Tibial nerve (tissue), 4 donors: ENCODE measurements around the gene GRIP2. TPM values are rescaled to one million over a fixed set of nuclear protein-coding genes. Genes with fewer than 3 reads are reported as not detected.

Source experiments
- DNase-seq, 2 donors: peaks; one replicate each; pipeline ENCODE4 v3.0.0-alpha.2; 2019; ENCODE audit warnings: low spot score in 2 of 2
- H3K27ac ChIP-seq, 4 donors: fragments of 200-600 bp; sonication (generic) in 3 of 4; one replicate each; pipeline ENCODE4 v1.5.1; 2017 to 2019; ENCODE audit warnings: mild to moderate bottlenecking in 1 of 4
- H3K27me3 ChIP-seq, 2 donors: fragments of 200-600 bp; sonication (generic) in 1 of 2; one replicate each; pipeline versions ENCODE4 v1.5.1 to v1.6.0; 2017 to 2019
- H3K36me3 ChIP-seq, 3 donors: fragments of 200-600 bp; sonication (generic); one replicate each; pipeline ENCODE4 v1.5.1; 2018 to 2019
- H3K4me1 ChIP-seq, 4 donors: fragments of 200-600 bp; sonication (generic) in 3 of 4; one replicate each; pipeline ENCODE4 v1.5.1; 2017 to 2019
- H3K4me3 ChIP-seq, 4 donors: fragments of 200-600 bp; sonication (generic) in 3 of 4; one replicate each; pipeline ENCODE4 v1.5.1; 2017 to 2019; ENCODE audit warnings: mild to moderate bottlenecking in 1 of 4, moderate library complexity in 1 of 4
- H3K9me3 ChIP-seq, 4 donors: fragments of 200-600 bp; sonication (generic) in 3 of 4; one replicate each; pipeline ENCODE4 v1.5.1; 2017 to 2019
- EP300 ChIP-seq, 2 donors: sonication (generic); formaldehyde crosslinking; IDR thresholded peaks; one replicate each; pipeline ENCODE4 v1.6.1; 2017; ENCODE audit warnings: antibody characterized with exemption in 2 of 2, mild to moderate bottlenecking in 1 of 2
- POLR2A ChIP-seq, 2 donors: fragments of 450-650 bp; IDR thresholded peaks; one replicate each; pipeline ENCODE4 v1.6.1; 2017; ENCODE audit warnings: antibody characterized with exemption in 2 of 2, mild to moderate bottlenecking in 2 of 2, moderate library complexity in 2 of 2
- WGBS, 2 donors: methylation state at CpG; one replicate each; pipeline ENCODE4 v1.1.5; 2018; 5-methylcytosine and 5-hydroxymethylcytosine counted together
- total RNA-seq, 4 donors: library from RNA; depleted of rRNA; stranded (reverse); fragments of >200 nt; gene quantifications; one replicate each; pipeline ENCODE4 v1.1.0, GENCODE V29; 2016
- TF ChIP-seq, protein P1 (sequence below), 5 experiments: fragments of 200-600 bp in 3 of 5; fragments of 450-650 bp in 2 of 5; sonication (generic) in 3 of 5; IDR thresholded peaks; one replicate each; pipeline ENCODE4 v1.5.1; 2016 to 2019; ENCODE audit warnings: antibody characterized with exemption in 5 of 5, mild to moderate bottlenecking in 3 of 5, moderate library complexity in 2 of 5

Gene GRIP2
- total RNA-seq, 4 donors from 2014 or later: 0.21 to 1.5 (median 0.99) TPM

DNA sequence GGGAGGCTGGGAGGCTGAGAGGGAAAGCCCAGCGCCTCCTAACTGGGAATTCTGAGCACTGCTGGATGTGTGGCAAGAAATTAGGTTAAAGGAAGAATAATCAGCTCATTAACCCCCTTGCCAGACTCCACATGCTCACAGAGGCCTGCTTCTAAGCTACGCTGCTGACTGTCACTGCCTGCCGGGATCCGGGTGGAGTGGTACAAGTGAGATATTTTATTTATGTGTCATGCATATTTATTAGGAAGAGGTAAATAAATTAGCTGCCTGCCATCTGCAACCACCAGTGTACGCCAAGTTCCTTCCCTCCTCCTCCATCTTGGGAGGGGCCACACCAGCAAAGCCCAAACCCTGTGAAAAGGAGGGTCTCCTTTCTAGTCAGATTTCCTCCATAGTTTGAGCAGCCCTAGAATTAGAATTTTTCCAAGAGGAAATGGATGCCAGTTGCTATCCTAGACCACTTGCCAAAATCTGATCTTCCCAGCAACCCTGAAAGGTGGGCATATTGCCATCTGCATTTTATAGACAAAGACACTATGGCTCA lies 43.5 kb upstream of the GRIP2 start:
- Histone ChIP-seq H3K9me3 (no peaks in the 10 kb centered on the region), H3K36me3 (no peaks in the 10 kb centered on the region), H3K27me3 (peaks cover 0 to 9% of the 10 kb centered on the region in 2 donors), H3K27ac (no peak overlapping the region), H3K4me1 (no peaks in the 10 kb centered on the region), H3K4me3 (no peak overlapping the region)
- no peak for DNase-seq
- TF ChIP-seq POLR2A (IDR thresholded peaks at IDR 0.05) (no peak), EP300 (IDR thresholded peaks at IDR 0.05) (no peak)
- TF ChIP-seq, protein P1, sequence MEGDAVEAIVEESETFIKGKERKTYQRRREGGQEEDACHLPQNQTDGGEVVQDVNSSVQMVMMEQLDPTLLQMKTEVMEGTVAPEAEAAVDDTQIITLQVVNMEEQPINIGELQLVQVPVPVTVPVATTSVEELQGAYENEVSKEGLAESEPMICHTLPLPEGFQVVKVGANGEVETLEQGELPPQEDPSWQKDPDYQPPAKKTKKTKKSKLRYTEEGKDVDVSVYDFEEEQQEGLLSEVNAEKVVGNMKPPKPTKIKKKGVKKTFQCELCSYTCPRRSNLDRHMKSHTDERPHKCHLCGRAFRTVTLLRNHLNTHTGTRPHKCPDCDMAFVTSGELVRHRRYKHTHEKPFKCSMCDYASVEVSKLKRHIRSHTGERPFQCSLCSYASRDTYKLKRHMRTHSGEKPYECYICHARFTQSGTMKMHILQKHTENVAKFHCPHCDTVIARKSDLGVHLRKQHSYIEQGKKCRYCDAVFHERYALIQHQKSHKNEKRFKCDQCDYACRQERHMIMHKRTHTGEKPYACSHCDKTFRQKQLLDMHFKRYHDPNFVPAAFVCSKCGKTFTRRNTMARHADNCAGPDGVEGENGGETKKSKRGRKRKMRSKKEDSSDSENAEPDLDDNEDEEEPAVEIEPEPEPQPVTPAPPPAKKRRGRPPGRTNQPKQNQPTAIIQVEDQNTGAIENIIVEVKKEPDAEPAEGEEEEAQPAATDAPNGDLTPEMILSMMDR (IDR thresholded peaks at IDR 0.05): no peak
- WGBS, 2 donors: 67 to 82% methylated on average over 5 of the region's 5 CpGs

DNA sequence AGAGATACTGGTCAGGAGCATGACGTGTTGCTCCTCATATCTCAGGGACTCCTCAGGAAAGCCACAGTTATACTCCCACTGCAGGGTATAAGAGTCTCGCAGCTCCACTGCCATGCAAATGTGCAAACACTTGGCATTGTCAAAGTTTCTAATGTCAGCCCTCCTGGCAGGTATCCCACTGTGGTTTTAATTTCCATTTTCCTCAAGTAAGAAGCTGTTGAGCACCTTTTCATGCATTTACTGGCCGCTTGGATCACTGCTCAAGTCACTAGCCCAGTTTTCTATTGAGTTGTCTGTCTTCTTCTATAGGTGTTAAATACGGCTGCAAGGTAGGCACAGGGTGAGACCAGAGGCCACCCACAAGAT lies 41.9 kb upstream of the GRIP2 start:
- WGBS, 2 donors: 67 to 70% methylated on average over 4 of the region's 4 CpGs

DNA sequence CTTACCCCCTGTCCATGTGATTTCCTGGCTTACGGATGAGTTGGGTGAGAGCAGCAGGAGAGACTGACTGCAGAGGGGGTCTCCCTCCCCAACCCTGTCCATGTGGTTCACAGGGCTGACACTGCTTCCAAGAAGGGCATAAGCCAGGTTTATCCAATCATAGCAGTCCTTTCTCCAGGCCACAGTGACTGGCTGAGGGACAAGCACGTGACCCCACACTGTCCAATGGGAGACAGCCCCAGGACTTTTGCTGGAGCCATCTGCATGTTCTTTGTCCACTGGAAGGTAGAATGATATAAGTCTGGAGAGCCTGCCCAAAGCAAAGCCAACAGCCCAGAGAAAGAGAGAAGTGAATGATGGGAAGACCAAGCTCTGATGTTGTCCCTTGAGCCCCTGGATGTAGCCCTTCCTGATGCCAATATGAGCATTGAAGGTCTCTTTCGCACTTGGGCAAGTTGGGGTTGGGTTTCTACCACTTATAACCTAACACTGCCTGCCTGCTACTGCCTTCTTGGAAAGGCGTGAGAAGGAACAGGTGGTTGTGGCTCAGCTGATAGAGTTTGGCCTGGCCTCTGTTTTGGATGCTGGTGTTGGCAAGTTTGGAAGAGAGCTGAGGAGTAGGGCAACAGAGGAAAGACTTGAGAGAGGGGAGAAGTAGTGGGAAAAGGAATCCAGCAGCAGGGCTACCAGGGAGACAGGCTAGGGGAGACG lies 41.3 kb upstream of the GRIP2 start:
- WGBS, 2 donors: 82 to 86% methylated on average over 5 of the region's 5 CpGs
- Histone ChIP-seq H3K9me3 (no peaks in the 10 kb centered on the region), H3K4me1 (no peaks in the 10 kb centered on the region), H3K27me3 (peaks cover 0 to 9% of the 10 kb centered on the region in 2 donors), H3K4me3 (no peak overlapping the region), H3K36me3 (no peaks in the 10 kb centered on the region), H3K27ac (no peak overlapping the region)
- TF ChIP-seq, protein P1 (IDR thresholded peaks at IDR 0.05): no peak
- TF ChIP-seq POLR2A (IDR thresholded peaks at IDR 0.05) (no peak), EP300 (IDR thresholded peaks at IDR 0.05) (no peak)
- DNase-seq: no peak

More for the DNA sequence above, 41.9 kb upstream of the GRIP2 start:
- H3K27me3 ChIP-seq: peaks cover 0 to 9% of the 10 kb centered on the region in 2 donors
- no peaks in the 10 kb centered on the region for H3K4me1 ChIP-seq
- H3K4me3 ChIP-seq: no peak overlapping the region
- DNase-seq: no peak
- H3K36me3 ChIP-seq: no peaks in the 10 kb centered on the region
- no peaks in the 10 kb centered on the region for H3K9me3 ChIP-seq
- TF ChIP-seq EP300 (IDR thresholded peaks at IDR 0.05): no peak
- no peak for TF ChIP-seq POLR2A (IDR thresholded peaks at IDR 0.05)
- TF ChIP-seq, protein P1 (IDR thresholded peaks at IDR 0.05): no peak
- no peak overlapping the region for H3K27ac ChIP-seq

DNA sequence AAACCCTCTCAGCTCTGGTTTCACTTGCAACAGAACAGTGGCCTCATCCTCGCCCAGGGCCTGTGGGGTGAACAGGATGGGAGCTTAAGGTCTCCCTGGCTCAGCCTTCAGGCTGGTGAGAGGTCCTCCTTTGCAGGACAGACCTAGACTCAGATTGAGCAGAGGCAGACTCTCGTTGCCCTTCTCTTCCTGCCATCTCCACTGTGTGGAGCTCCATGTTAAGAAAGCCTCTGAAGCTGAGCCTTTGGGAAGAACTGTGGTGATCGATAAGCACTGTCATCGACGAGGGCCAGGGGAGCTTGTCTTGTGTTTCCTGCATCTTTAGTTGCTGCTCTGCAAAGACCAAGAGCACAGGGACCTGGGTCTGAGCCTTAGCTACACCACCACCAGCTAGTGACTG lies 37.8 kb upstream of the GRIP2 start:
- no peak for DNase-seq
- TF ChIP-seq, protein P1 (IDR thresholded peaks at IDR 0.05): no peak
- no peak for TF ChIP-seq EP300 (IDR thresholded peaks at IDR 0.05)
- no peak for TF ChIP-seq POLR2A (IDR thresholded peaks at IDR 0.05)
- Histone ChIP-seq H3K27ac (no peak overlapping the region), H3K4me1 (no peaks in the 10 kb centered on the region), H3K36me3 (no peaks in the 10 kb centered on the region), H3K4me3 (no peak overlapping the region), H3K9me3 (no peaks in the 10 kb centered on the region), H3K27me3 (no peaks in the 10 kb centered on the region)
- WGBS, 2 donors: 68 to 73% methylated on average over 5 of the region's 5 CpGs

DNA sequence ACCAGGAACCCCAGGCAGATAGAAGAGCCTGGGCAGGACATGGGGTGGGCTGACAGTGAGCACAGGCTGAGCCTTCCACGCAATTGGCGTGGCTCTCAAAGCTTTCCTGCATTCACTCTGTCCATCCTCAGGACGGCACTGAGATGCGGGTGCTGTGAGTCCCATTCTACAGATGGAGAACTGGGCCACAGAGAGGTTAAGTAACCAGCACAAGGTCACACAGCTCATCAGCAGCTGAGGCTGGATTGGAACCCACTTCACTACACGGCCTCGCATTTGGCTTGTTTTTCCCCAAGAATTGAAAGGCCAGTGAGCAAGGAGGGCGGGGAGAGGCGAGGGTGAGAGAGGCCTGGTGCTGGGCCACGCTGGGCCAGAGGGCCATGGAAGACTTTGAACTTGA lies 36.0 kb upstream of the GRIP2 start:
- H3K36me3 ChIP-seq: no peaks in the 10 kb centered on the region
- no peak overlapping the region for H3K27ac ChIP-seq
- 87 to 94% methylated on average over 7 to 9 of the region's 9 CpGs for WGBS, 2 donors
- no peaks in the 10 kb centered on the region for H3K27me3 ChIP-seq
- H3K9me3 ChIP-seq: peaks cover 0 to 6% (median 0%) of the 10 kb centered on the region in 4 donors
- TF ChIP-seq, protein P1 (IDR thresholded peaks at IDR 0.05): no peak
- no peak for TF ChIP-seq EP300 (IDR thresholded peaks at IDR 0.05)
- TF ChIP-seq POLR2A (IDR thresholded peaks at IDR 0.05): no peak
- no peaks in the 10 kb centered on the region for H3K4me1 ChIP-seq
- no peak overlapping the region for H3K4me3 ChIP-seq
- no peak for DNase-seq
